GM19193 (cell line): ENCODE measurements around the gene DNAL4.

ENCODE experiments used
- POLR2A ChIP-seq: IDR thresholded peaks from 4 replicates; pipeline ENCODE4 v1.6.1; 2011; ENCODE audit not compliant: insufficient read depth, insufficient read length; ENCODE audit errors: extremely low read depth

The DNAL4 gene

DNA sequence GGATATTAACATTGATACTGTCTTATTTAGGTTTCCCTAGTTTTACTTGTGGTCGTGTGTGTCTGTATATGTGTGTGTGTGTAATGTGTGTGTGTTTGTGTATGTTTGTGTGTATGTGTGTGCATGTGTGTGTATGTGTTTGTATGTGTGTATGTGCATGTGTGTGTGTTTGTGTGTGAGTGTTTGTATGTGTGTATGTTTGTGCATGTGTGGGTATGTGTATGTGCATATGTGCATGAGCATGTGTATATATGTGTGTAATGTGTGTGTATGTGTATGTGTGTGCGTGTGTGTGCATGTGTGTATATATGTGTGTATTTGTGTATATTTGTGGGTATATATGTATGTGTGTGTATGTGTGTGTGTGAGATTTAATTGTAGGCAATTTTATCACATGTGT, 17.3 kb upstream of the DNAL4 start:
- no peak for TF ChIP-seq POLR2A

DNA sequence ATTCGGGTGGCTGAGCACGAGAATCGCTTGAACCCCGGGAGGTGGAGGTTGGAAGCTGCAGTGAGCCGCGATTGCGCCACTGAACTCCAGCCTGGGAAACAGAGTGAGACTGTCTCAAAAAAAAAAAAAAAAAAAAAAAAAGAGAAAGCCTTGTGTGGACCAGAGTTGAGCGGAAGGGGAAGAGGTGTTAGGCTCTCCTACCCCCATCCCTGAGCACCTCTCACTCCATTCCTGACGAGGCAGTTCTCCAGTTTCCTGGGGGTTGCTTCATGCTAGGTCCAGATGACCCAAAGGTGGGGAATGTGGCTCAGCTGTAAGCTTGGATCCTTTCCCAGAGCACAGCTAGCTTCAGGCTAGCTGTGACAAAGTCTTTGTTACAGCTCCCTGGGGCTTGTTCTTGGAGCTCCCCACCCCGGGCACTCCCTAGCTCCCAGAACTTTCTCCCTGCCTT, 8.8 kb upstream of the DNAL4 start:
- no peak for TF ChIP-seq POLR2A

DNA sequence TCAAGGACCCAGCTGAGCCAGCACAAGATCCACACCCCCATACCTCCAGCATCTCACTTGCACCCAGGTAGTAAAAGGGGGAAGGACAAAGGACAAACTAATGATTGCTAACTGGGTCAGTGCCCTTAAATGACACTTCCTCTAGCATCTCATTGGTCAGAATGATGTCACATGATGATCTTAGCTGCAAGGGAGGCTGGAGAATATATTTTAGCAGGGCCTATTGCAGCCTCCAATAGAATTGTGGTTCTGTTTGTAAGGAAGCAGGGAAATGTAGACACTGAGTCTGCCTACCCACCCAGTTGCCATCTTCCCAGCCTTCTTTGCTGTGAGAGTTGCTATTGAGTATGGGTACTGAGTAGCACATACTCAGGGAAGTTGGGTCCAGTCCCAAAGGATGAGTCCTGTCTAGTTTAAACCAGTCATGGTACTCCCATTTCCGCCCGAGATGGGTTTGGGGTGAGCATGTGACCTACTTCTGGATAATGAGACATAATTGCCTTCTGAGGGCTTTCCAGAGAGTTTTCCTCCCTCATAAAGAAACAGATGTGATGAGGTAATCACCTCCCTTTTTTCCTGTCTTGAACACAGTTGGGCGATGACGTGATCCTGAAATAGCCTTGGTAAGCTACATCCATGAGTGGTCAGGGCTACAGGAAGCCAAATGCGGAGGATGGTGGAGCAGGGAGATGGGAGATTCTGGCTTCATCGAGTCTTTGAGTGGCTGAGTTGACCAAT, 5.5 kb upstream of the DNAL4 start:
- TF ChIP-seq POLR2A: no peak

- TF ChIP-seq POLR2A: no peak
These were observed 4.6 kb upstream of the DNAL4 start for GRCh38 chr22:38798496-38798895.

- no peak for TF ChIP-seq POLR2A
These were observed 2.5 kb upstream of the DNAL4 start for GRCh38 chr22:38796262-38796957.

DNA sequence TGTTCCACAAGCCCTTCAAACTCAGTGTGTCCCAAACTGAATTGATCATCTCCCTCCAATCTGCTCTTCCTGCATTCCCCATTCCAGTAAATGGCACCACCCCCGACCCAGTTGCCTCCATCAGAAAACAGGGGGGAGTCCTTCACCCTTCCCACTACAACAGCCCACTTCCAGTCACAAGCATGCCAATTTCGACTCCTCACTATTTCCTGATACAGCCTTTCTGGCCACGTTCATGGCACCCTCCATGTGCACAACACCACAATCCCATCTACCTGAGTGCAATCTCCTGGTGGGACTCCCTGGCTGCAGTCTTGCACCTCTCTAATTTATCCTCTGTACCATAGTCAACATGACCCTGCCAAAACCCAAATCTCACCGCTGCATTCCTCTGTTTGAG, 1.6 kb upstream of the DNAL4 start:
- TF ChIP-seq POLR2A: no peak

DNA sequence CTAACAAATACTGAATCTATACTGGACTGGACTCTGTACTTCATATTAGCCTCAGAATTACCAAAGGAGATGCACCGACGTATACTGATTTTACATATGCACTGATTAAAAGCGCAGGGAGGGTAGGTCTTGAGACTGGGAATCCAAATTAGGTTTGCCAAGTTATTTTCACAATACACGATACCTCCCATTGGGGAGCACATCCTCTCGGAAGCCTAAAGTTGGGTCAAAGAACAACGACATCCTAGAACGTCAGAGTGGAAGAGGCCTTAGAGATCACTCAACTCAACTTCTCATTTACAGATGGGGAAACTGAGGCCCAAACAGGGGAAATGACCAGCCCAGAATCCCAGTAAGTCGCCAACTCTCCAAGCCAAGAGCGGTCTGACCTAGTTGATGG, 626 bp downstream of the DNAL4 start:
- no peak for TF ChIP-seq POLR2A

DNA sequence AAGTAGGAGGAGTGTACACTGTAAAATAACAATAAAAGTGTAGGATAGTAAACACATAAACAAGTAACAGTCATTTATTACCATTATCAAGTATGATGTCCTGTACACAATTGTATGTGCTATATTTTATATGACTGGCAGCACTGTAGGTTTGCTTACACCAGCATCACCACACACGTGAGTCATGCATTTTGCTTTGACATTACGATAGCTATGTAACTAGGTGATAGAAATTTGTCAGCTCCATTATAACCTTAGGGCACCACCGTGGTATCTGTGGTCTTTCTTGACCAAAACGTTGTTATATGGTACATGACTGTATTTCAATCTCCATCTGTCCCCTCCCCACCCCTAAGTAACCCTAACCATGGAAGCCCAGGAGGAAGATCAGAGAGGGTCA, 1.1 kb downstream of the DNAL4 start:
- TF ChIP-seq POLR2A: no peak

- no peak for TF ChIP-seq POLR2A
These were observed 4.3 kb downstream of the DNAL4 start for GRCh38 chr22:38789606-38790005.

GRCh38 chr22:38788846-38789245, 5.1 kb downstream of the DNAL4 start:
- no peak for TF ChIP-seq POLR2A

GRCh38 chr22:38788021-38788816, 5.7 kb downstream of the DNAL4 start:
- TF ChIP-seq POLR2A: no peak

DNA sequence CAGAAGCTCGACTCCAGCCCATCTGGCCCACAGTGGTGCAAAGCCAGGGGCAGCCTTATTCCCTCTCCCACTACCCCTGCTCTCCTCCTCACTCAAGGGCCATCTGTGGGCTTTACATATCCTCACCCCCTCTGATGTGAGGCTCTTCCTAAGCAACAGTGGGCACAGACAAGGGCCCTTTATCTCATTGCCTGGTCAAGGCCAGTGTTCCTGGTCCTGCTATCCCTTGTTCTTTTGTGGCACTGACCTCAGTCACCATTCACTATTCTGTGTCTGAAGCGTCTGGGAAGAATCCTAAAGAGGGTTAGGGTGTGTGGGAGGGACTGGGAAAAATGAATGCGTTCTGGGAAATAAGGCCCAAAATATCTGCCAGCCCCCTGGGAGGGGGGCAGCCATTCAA, 7.3 kb downstream of the DNAL4 start:
- no peak for TF ChIP-seq POLR2A

GRCh38 chr22:38784856-38785255, 9.1 kb downstream of the DNAL4 start:
- no peak for TF ChIP-seq POLR2A

DNA sequence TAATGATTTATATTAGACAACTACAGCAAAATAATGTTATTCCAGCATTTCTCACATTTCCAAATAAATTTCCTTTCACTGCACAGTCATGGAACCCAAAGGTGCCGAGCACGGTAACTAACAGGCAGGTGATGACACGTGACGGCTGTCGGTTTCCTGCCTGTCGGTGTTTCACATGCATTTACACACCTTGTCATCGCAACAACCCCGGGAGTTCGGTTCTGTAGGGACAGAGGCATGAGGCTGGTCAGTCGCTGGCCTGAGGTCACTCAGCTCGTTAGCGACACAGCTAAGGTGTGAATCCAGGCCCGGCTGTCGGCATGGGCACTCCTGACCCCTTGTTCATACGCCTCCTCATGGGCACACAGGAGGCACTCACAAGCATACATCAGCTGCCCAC, 9.9 kb downstream of the DNAL4 start:
- no peak for TF ChIP-seq POLR2A

GRCh38 chr22:38783095-38783615, 10.8 kb downstream of the DNAL4 start:
- TF ChIP-seq POLR2A: no peak
